Stimulated activated CD8-positive, alpha-beta memory T cell treated with anti-CD3 and anti-CD28 coated beads, Interleukin-2, amount 100 ng/mL, for 48 hours (primary cell): ENCODE results near the gene ANKEF1.
A peak's percentile ranks its signal among the peaks of the same experiment; 100 is the strongest.
"Not testable (repeated sequence)": the region's sequence is repeated elsewhere in the genome, so short reads cannot be mapped to it uniquely, and the experiment has no call there.

ENCODE experiments used
- DNase-seq, 2 donors: peaks; one replicate each; pipeline ENCODE4 v3.0.0-alpha.2; 2020; ENCODE audit warnings: low read depth in 2 of 2

ANKEF1 gene

GRCh38 chr20:10034717-10035571 lies at the start of gene ANKEF1:
TSS of gene ANKEF1 (plus strand) at chr20:10034987. CDS start at chr20:10038302, 3,315 bp downstream.
- peak; percentile 42 to 55 for DNase-seq

- DNase-seq = no peak
These were observed 49.5 kb upstream of the ANKEF1 start for GRCh38 chr20:9985281-9985680.

- no peak for DNase-seq
These were observed 49.0 kb upstream of the ANKEF1 start for GRCh38 chr20:9985773-9986172.

- DNase-seq = no peak
These were observed 45.6 kb upstream of the ANKEF1 start for GRCh38 chr20:9989066-9989724.

GRCh38 chr20:9993137-9993536 lies 41.6 kb upstream of the ANKEF1 start:
- no peak for DNase-seq

GRCh38 chr20:9994676-9995075 lies 40.1 kb upstream of the ANKEF1 start:
- no peak for DNase-seq

GRCh38 chr20:9995510-9996272 lies 39.1 kb upstream of the ANKEF1 start:
- no peak for DNase-seq

GRCh38 chr20:9996944-9997343 lies 37.8 kb upstream of the ANKEF1 start:
- DNase-seq = no peak

- DNase-seq = no peak
These were observed 35.1 kb upstream of the ANKEF1 start for GRCh38 chr20:9999645-10000044.

GRCh38 chr20:10002866-10003265 lies 31.9 kb upstream of the ANKEF1 start:
- DNase-seq = no peak

- DNase-seq = no peak
These were observed 29.9 kb upstream of the ANKEF1 start for GRCh38 chr20:10004900-10005299.

- DNase-seq = no peak
These were observed 28.9 kb upstream of the ANKEF1 start for GRCh38 chr20:10005885-10006284.

GRCh38 chr20:10006447-10007090 lies 28.2 kb upstream of the ANKEF1 start:
- DNase-seq = no peak

- no peak for DNase-seq
These were observed 27.6 kb upstream of the ANKEF1 start for GRCh38 chr20:10007158-10007557.

GRCh38 chr20:10007747-10008146 lies 27.0 kb upstream of the ANKEF1 start:
- DNase-seq = no peak

GRCh38 chr20:10012464-10012863 lies 22.3 kb upstream of the ANKEF1 start:
- DNase-seq = no peak

GRCh38 chr20:10014431-10014830 lies 20.4 kb upstream of the ANKEF1 start:
- DNase-seq = no peak

- no peak for DNase-seq
These were observed 13.8 kb upstream of the ANKEF1 start for GRCh38 chr20:10020937-10021336.

- DNase-seq = no peak
These were observed 12.2 kb upstream of the ANKEF1 start for GRCh38 chr20:10022625-10023024.

- DNase-seq = no peak
These were observed 10.9 kb upstream of the ANKEF1 start for GRCh38 chr20:10023911-10024310.

- not testable (repeated sequence) for DNase-seq
These were observed 3.2 kb upstream of the ANKEF1 start for GRCh38 chr20:10031451-10032215.
